KBM-7 (cell line): ENCODE data around the gene TCN1.
A peak's percentile ranks its signal among the peaks of the same experiment; 100 is the strongest.

Experiments
- DNase-seq: peaks from one replicate; pipeline ENCODE4 v3.0.0-alpha.2; 2015
- in situ Hi-C: fragments of 300-500 bp; cut with MboI; formaldehyde crosslinking; loops from 2 replicates; pipeline ENCODE4 v1.14.3; 2020; ENCODE audit warnings: low sequenced_read_pairs, low pct_unique_long_range_greater_than_20kb, mixed read lengths

Gene TCN1

DNA sequence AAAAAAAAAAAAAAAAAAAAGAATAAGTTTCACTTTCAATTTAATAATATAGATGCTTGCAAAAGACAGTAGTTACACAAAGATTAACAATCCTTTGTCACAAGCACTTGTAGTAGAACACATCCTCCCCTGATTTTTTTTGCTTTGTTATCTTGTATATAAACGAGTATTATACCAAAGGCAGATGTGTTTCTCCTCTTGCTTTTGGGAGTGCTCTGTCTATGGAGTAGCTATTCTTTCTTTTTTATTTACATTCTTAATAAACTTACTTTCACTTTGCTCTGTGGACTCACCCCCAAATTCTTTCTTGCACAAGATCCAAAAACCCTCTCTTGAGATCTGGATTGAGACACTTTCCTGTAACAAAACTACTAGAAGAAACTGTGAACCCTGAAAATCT lies 52.3 kb downstream of the TCN1 start:
- in situ Hi-C loops = no loop called here
- DNase-seq = no peak

DNA sequence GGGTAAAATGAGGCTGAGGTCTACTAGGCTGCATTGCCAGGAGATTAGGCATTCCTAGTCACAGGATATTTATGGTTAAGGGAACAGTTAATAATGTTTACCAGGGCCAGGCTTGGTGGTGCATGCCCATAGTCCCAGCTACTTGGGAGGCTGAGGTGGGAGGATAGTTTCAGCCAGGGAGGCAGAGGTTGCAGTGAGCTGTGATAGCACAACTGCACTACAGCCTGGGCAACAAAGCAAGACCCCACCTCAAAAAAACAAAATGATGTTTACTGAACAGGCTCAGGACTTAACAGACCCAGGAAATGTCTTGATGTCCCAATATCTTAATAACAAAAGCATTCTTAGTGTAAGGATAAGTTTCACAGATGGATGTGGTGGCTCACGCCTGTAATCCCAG lies 52.9 kb downstream of the TCN1 start:
- no peak for DNase-seq
- in situ Hi-C loops = no loop called here

DNA sequence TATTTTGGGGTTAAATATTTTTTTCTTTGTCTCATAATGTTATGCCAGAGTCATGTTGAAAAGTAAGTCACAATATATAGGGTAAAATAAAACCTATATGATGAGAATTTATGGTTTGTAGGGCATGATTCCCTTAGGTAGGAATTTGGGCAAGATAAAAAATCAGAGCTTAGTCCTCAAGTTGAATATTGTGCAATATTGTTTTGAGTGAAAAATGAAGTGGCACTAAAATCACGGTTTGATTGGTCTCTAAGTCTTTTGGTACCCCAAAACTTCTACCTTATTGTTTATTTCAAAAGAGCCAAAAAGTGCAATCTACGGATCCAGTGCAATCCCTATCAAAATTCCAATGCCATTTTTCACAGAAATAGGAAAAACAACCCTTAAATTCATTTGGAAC lies 54.1 kb downstream of the TCN1 start:
- no peak for DNase-seq
- in situ Hi-C loops = no loop called here

DNA sequence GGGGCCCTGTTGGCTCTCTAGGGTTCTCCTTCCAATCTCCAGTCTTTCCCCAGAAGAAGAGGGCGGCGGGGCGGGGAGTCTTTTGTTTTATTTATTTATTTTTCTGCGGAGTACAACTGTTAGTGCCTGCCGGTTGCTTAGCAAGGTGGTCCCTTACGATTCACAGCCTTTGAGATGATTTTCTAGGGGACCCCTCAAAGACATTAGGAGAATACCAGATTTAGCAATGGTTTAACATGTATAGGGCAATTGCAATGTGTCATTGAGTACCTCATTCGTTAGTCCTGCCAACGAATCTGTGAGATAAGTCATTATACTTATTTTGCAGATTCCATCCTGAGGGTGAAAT lies 55.4 kb downstream of the TCN1 start:
- no peak for DNase-seq
- in situ Hi-C loops = no loop called here

DNA sequence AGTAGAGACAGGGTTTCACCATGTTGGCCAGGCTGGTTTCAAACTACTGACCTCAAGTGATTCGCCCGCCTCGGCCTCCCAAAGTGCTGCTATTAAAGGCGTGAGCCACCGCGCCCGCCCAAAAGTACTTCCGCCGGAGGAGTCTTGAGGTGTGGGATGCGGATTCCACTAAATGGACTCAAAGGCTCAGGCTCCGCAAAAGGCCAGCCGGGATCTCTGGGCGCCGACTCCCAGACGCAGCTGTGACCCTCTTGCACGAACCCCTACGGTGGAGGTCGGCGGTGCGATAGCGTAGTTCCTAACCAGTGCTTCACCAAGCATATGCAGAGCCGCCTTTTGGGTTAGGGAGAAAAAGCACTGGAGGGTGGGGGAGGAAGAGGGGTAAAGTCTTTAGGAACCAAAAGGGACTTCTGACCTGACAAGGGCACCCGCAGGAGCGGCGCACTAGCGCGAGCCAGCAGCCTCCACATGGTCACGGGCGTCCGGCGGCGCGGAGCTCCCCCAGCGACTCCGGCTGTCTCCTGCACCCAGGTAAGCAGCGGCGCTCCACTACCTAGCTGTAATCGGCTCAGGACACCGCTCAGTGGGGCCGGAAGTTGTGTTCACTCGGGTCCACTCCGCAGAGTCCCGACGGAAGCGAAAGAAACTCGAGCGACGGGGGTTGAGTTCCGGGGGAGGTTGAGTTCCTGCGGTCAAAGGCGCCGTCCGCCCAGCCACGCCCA lies 55.9 kb downstream of the TCN1 start, which contains the start of gene MRPL16:
Gene MRPL16 (minus strand): TSS at position 590 of the 722 bp plus-strand sequence. CDS start 120 bp downstream, at position 470.
- peak; percentile 94 for DNase-seq

DNA sequence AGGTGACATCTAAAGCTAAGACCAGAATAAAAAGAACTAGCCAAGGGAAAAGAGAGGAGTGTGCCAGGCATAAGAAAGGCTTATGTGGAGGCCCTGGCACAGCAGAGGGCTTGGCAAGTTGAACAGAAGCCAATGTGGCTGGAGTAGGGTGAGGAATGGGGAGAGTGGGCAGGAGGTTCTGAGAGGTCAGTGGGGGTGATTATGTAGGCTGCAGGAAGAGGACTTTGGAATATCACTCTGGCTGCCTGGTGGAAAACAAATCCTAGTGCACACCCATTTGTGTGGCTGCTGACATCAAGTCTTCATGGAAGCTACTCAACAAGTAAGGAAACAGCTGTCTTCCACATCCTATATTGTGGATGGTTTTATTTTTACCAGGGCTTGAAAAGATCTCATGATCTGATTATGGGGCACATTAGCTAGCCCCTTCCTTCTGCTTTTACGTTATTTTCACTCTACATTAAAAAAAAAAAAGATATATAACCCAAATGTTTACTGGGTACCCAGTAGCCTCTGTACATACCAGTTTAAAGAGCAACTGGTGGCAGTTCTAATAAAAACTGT lies 59.2 kb downstream of the TCN1 start:
- in situ Hi-C loops = no loop called here
- no peak for DNase-seq

More for the DNA sequence above, 55.9 kb downstream of the TCN1 start, which contains the start of gene MRPL16:
- in situ Hi-C loops = no loop called here

DNA sequence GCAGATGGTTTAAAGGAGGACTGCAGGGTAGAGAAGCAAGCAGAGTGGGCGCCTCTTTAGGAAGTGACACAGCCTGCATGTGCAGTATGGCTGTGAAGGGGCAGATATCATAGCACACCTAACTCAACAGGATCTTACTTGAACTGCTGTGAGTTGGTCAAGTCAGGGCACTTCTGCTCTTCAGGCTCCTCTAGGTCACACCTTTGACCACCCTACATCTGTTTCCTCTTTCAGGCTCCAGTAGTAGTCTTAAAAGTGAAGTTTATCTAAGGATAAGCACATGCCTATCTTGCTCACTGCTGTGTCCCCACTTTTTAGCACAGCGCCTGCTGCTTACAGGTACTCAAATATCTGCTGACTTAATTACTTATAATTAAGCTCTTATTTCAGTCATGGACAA lies 62.2 kb downstream of the TCN1 start:
- DNase-seq = peak; percentile 20
- in situ Hi-C loops = no loop called here
